AG09309 (cell line): Measurements from ENCODE around the gene DGKH.
"Not testable (repeated sequence)": the region's sequence is repeated elsewhere in the genome, so short reads cannot be mapped to it uniquely, and the experiment has no call there.

Experiments used
- DNase-seq: peaks from one replicate; pipeline ENCODE4 v3.0.0-alpha.2; 2010; ENCODE audit warnings: low read depth
- H3K4me3 ChIP-seq: 2 replicates; pipeline ENCODE4 v1.5.1; 2011; ENCODE audit warnings: mild to moderate bottlenecking, low read depth, low read length, moderate library complexity; ENCODE audit not compliant: control insufficient read depth
- CTCF ChIP-seq: IDR thresholded peaks from 2 replicates; pipeline ENCODE4 v1.5.1; 2011; ENCODE audit warnings: mild to moderate bottlenecking, low read depth, low read length, inconsistent platforms; ENCODE audit not compliant: insufficient read depth, control insufficient read depth; ENCODE audit errors: missing control alignments

The DGKH gene

GRCh38 chr13:42078128-42078808, 29.8 kb downstream of the DGKH start:
- no peak for DNase-seq
- TF ChIP-seq CTCF, result no peak
- H3K4me3 ChIP-seq, result no peak overlapping the region

GRCh38 chr13:42083138-42083770, 34.8 kb downstream of the DGKH start:
- H3K4me3 ChIP-seq, result no peak overlapping the region
- TF ChIP-seq CTCF, result no peak
- DNase-seq, result no peak

GRCh38 chr13:42084722-42085121, 36.3 kb downstream of the DGKH start:
- no peak for TF ChIP-seq CTCF
- no peak for DNase-seq

GRCh38 chr13:42086582-42086981, 38.1 kb downstream of the DGKH start:
- TF ChIP-seq CTCF, result no peak
- no peak for DNase-seq
- H3K4me3 ChIP-seq, result no peak overlapping the region

More at GRCh38 chr13:42084722-42085121, 36.3 kb downstream of the DGKH start:
- H3K4me3 ChIP-seq, result no peak overlapping the region

- no peak overlapping the region for H3K4me3 ChIP-seq
- no peak for DNase-seq
- no peak for TF ChIP-seq CTCF
Measured at GRCh38 chr13:42094516-42095040, 46.1 kb downstream of the DGKH start.

GRCh38 chr13:42096222-42096621, 47.8 kb downstream of the DGKH start:
- DNase-seq, result not testable (repeated sequence)

GRCh38 chr13:42099962-42100675, 51.7 kb downstream of the DGKH start:
- no peak overlapping the region for H3K4me3 ChIP-seq
- no peak for TF ChIP-seq CTCF

More at GRCh38 chr13:42096222-42096621, 47.8 kb downstream of the DGKH start:
- not testable (repeated sequence) for H3K4me3 ChIP-seq

More at GRCh38 chr13:42099962-42100675, 51.7 kb downstream of the DGKH start:
- no peak for DNase-seq
